Measurements from ENCODE around the gene ZNF514.

GRCh38 chr2:95122197-95122551 lies 37.5 kb downstream of the ZNF514 start:
- no peak for TF ChIP-seq POLR2AphosphoS5 (IDR thresholded peaks at IDR 0.05; ENCODE audit: low read depth, low read length)
- TF ChIP-seq, protein P1, sequence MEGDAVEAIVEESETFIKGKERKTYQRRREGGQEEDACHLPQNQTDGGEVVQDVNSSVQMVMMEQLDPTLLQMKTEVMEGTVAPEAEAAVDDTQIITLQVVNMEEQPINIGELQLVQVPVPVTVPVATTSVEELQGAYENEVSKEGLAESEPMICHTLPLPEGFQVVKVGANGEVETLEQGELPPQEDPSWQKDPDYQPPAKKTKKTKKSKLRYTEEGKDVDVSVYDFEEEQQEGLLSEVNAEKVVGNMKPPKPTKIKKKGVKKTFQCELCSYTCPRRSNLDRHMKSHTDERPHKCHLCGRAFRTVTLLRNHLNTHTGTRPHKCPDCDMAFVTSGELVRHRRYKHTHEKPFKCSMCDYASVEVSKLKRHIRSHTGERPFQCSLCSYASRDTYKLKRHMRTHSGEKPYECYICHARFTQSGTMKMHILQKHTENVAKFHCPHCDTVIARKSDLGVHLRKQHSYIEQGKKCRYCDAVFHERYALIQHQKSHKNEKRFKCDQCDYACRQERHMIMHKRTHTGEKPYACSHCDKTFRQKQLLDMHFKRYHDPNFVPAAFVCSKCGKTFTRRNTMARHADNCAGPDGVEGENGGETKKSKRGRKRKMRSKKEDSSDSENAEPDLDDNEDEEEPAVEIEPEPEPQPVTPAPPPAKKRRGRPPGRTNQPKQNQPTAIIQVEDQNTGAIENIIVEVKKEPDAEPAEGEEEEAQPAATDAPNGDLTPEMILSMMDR (IDR thresholded peaks at IDR 0.05), result no peak
- TF ChIP-seq TCF7L2 (IDR thresholded peaks at IDR 0.05; ENCODE audit: low read depth, low read length), result no peak
- TF ChIP-seq, protein P2, sequence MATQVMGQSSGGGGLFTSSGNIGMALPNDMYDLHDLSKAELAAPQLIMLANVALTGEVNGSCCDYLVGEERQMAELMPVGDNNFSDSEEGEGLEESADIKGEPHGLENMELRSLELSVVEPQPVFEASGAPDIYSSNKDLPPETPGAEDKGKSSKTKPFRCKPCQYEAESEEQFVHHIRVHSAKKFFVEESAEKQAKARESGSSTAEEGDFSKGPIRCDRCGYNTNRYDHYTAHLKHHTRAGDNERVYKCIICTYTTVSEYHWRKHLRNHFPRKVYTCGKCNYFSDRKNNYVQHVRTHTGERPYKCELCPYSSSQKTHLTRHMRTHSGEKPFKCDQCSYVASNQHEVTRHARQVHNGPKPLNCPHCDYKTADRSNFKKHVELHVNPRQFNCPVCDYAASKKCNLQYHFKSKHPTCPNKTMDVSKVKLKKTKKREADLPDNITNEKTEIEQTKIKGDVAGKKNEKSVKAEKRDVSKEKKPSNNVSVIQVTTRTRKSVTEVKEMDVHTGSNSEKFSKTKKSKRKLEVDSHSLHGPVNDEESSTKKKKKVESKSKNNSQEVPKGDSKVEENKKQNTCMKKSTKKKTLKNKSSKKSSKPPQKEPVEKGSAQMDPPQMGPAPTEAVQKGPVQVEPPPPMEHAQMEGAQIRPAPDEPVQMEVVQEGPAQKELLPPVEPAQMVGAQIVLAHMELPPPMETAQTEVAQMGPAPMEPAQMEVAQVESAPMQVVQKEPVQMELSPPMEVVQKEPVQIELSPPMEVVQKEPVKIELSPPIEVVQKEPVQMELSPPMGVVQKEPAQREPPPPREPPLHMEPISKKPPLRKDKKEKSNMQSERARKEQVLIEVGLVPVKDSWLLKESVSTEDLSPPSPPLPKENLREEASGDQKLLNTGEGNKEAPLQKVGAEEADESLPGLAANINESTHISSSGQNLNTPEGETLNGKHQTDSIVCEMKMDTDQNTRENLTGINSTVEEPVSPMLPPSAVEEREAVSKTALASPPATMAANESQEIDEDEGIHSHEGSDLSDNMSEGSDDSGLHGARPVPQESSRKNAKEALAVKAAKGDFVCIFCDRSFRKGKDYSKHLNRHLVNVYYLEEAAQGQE (IDR thresholded peaks at IDR 0.05; ENCODE audit: insufficient read depth in 1 of 2, low read depth in 2 of 2, low read length in 1 of 2), result no peak

Data from Panc1 (cell line).